Measurements from ENCODE around the gene PGBD2. TPM values are rescaled to one million over a fixed set of nuclear protein-coding genes. Genes with fewer than 3 reads are reported as not detected.

PGBD2 gene
- total RNA-seq, 1 donor from 2014 or later = 7.4 TPM

GRCh38 chr1:248892590-248892989 is 13.4 kb upstream of the PGBD2 start:
- Histone ChIP-seq H3K27me3 (ENCODE audit: control insufficient read depth, insufficient read depth, low read length) (peaks cover 1% of the 10 kb centered on the region), H3K36me3 (ENCODE audit: control insufficient read depth, insufficient read depth, low read length) (no peaks in the 10 kb centered on the region), H3K4me3 (ENCODE audit: low read depth, low read length) (no peak overlapping the region)
- TF ChIP-seq, protein P1, sequence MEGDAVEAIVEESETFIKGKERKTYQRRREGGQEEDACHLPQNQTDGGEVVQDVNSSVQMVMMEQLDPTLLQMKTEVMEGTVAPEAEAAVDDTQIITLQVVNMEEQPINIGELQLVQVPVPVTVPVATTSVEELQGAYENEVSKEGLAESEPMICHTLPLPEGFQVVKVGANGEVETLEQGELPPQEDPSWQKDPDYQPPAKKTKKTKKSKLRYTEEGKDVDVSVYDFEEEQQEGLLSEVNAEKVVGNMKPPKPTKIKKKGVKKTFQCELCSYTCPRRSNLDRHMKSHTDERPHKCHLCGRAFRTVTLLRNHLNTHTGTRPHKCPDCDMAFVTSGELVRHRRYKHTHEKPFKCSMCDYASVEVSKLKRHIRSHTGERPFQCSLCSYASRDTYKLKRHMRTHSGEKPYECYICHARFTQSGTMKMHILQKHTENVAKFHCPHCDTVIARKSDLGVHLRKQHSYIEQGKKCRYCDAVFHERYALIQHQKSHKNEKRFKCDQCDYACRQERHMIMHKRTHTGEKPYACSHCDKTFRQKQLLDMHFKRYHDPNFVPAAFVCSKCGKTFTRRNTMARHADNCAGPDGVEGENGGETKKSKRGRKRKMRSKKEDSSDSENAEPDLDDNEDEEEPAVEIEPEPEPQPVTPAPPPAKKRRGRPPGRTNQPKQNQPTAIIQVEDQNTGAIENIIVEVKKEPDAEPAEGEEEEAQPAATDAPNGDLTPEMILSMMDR (IDR thresholded peaks at IDR 0.05; ENCODE audit: insufficient read depth, low read length, severe bottlenecking) = no peak
- DNase-seq (ENCODE audit: low read depth) (no peak), FAIRE-seq (no peak)

- TF ChIP-seq, protein P1 (IDR thresholded peaks at IDR 0.05; ENCODE audit: insufficient read depth, low read length, severe bottlenecking) = no peak
- no peaks in the 10 kb centered on the region for H3K36me3 ChIP-seq (ENCODE audit: control insufficient read depth, insufficient read depth, low read length)
- H3K4me3 ChIP-seq (ENCODE audit: low read depth, low read length) = no peak overlapping the region
- no peaks in the 10 kb centered on the region for H3K27me3 ChIP-seq (ENCODE audit: control insufficient read depth, insufficient read depth, low read length)
- DNase-seq (ENCODE audit: low read depth) = no peak
- no peak for FAIRE-seq
These were observed 11.2 kb upstream of the PGBD2 start for GRCh38 chr1:248894837-248895236.

- H3K27me3 ChIP-seq (ENCODE audit: control insufficient read depth, insufficient read depth, low read length) = no peaks in the 10 kb centered on the region
- H3K4me3 ChIP-seq (ENCODE audit: low read depth, low read length) = no peak overlapping the region
- FAIRE-seq = no peak
- H3K36me3 ChIP-seq (ENCODE audit: control insufficient read depth, insufficient read depth, low read length) = no peaks in the 10 kb centered on the region
- no peak for DNase-seq (ENCODE audit: low read depth)
- TF ChIP-seq, protein P1 (IDR thresholded peaks at IDR 0.05; ENCODE audit: insufficient read depth, low read length, severe bottlenecking) = no peak
These were observed 8.4 kb upstream of the PGBD2 start for GRCh38 chr1:248897412-248898337.

DNA sequence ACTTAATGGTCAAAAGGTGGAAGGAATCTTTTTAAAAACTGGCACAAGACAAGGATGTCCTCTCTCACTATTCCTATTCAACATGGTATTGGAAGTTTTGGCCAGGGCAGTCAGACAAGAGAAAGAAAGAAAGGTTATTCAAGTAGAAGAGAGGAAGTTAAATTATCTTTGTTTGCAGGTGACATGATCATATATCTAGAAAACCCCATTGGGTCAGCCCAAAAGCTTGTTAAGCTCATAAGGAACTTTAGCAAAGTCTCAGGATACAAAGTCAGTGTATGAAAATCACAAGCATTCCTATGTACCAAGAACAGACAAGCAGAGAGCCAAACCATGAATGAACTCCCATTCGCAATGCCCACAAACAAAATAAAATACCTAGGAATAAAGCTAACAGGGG is 5.4 kb upstream of the PGBD2 start:
- TF ChIP-seq, protein P1 (IDR thresholded peaks at IDR 0.05; ENCODE audit: insufficient read depth, low read length, severe bottlenecking) = no peak
- no peaks in the 10 kb centered on the region for H3K36me3 ChIP-seq (ENCODE audit: control insufficient read depth, insufficient read depth, low read length)
- no peak overlapping the region for H3K4me3 ChIP-seq (ENCODE audit: low read depth, low read length)
- DNase-seq (ENCODE audit: low read depth) (no peak), FAIRE-seq (no peak)
- no peaks in the 10 kb centered on the region for H3K27me3 ChIP-seq (ENCODE audit: control insufficient read depth, insufficient read depth, low read length)

DNA sequence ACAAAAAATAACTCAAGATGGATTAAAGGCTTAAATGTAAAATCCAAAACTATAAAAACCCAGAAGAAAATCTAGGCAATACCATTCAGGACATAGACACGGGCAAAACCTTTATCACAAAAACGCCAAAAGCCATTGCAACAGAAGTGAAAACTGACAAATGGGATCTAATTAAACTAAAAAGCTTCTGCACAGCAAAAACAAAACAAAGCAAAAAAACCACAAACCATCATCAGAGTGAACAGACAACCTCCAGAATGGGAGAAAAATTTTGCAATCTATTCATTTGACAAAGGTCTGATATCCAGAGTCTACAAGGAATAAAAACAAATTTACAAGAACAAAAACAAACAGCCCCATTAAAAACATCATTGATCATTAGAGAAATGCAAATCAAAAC is 4.5 kb upstream of the PGBD2 start:
- FAIRE-seq (no peak), DNase-seq (ENCODE audit: low read depth) (no peak)
- Histone ChIP-seq H3K4me3 (ENCODE audit: low read depth, low read length) (no peak overlapping the region), H3K27me3 (ENCODE audit: control insufficient read depth, insufficient read depth, low read length) (no peaks in the 10 kb centered on the region), H3K36me3 (ENCODE audit: control insufficient read depth, insufficient read depth, low read length) (no peaks in the 10 kb centered on the region)
- TF ChIP-seq, protein P1 (IDR thresholded peaks at IDR 0.05; ENCODE audit: insufficient read depth, low read length, severe bottlenecking) = no peak

Measured in bronchial epithelial cell (primary cell).